NCI-H524 treated with DMSO at 0.1 percent for 48 hours (cell line): ENCODE data around the gene CD200.
"Not testable (repeated sequence)": the region's sequence is repeated elsewhere in the genome, so short reads cannot be mapped to it uniquely, and the experiment has no call there.

Experiments used
- DNase-seq: peaks from one replicate; lab custom pipeline; 2025; lab: John Stamatoyannopoulos, UW

Gene CD200

DNA sequence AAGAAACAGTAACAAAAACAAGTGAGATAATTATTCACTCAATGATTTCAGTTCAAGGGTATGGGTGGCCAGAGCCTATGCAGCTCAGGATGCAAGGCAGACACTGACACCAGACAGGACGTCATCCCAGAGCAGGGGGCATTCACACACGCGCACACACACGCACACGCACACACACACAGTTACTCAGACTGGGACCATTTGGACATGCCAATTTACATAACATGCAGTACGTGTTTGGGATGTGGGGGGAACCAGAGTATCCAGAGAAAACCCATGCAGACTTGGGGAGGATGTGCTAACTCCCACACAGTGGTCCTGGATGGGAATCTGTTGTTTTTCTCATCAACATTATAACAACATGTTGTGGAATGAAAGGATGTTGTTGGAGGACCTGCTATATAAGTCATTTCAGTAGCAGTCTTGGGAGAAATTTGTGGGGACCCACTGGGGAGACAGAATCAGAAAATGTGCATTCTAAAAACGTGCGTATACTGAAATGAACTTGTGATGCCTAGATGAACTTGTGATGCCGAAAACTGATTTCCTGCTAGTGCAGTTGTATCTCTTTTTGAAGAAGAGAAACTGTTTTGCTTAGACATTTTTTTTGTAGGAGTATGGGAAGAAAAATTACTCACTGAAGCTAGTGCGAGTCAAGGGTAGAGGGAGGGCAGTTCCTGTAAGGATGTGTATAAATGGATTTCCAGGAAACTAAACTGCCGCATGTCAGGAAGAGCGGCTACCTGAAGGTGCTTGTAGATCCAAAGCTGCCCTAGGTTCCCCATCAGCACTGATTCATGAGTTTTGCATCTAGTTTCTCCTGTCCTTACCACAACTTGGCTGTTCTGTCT lies 25.2 kb downstream of the CD200 start:
- DNase-seq: no peak

GRCh38 chr3:112360561-112360960 lies 27.6 kb downstream of the CD200 start:
- DNase-seq: no peak

GRCh38 chr3:112362221-112362620 lies 29.3 kb downstream of the CD200 start:
- DNase-seq: no peak

- no peak for DNase-seq
These were observed 31.3 kb downstream of the CD200 start for GRCh38 chr3:112364291-112364690.

GRCh38 chr3:112365035-112365434 lies 32.1 kb downstream of the CD200 start:
- DNase-seq: no peak

DNA sequence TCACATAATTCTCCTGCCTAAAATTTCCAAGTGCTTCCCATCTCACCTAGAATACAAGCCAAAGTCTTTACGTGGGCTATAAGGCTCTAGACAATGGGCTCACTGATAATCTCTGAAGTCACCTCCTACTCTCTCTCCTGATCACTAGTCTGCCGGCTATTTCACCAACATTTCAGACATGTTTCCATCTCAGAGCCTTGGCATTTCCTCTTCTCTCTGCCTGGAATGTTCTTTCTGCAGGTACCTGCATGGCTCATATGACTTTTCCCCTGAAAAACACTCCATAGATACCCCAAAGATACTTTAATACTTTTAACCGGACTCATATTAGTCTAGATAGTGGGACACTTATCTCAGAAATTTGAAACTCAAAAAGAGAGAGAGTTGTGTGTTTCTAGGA lies 32.7 kb downstream of the CD200 start:
- DNase-seq: no peak

DNA sequence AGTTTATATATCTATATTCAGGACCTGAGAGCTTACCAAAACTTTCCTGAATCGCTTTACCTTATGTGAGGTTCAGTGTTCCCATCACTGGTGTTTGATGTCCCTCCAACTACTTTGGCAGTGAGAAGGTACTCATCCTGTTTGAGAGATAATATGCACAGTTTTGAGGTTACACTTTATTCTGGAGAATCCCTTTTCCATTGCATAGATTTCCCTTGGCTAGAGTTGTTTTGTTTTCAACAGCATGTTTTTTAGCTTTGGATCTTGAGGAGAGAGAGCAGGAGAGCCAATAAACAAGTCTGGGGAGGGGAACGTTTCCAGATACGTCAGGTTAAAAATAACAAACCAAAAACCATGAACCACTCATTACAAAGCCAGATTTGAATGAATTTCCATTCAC lies 33.6 kb downstream of the CD200 start:
- DNase-seq: no peak

DNA sequence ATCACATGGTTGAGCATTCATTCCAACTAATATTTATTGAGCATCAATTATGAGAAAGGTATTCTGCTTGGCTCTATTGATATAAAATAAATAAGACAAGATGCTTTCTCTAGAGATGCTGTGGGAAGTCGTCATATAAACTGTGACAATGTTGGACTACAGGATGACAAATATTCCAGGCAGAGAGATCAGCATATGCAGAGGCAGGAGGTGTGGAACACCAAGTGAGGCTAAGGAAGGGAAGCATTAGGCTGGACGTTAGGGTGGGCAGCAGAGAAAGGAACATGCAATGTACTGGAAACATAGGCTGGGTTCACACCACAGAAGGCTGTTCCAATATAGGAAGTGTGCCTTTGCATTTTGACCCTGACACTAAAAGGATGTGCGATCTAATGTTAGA lies 38.6 kb downstream of the CD200 start:
- no peak for DNase-seq

GRCh38 chr3:112372396-112372795 lies 39.4 kb downstream of the CD200 start:
- no peak for DNase-seq

- DNase-seq: no peak
These were observed 40.5 kb downstream of the CD200 start for GRCh38 chr3:112373476-112373875.

GRCh38 chr3:112373924-112374323 lies 41.0 kb downstream of the CD200 start:
- no peak for DNase-seq

DNA sequence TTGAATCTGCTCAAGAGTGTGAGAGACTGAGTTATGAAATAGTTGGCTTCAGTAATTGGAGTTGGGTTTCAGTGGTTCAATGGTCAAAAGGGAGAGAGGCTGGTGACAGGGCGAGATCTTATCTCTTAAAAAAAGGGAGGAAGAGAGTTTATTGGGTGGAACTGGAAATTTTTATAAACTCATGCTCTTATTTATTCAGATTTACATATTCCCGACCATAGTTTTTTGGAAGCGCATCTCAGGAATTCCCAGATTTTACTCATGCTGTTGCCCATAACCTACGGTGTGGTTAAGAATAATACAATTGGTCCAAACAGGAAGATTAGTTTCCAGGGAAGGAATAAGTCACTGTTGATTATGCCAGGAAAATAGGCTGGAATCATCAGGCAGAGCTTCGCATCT lies 41.4 kb downstream of the CD200 start:
- DNase-seq: no peak

DNA sequence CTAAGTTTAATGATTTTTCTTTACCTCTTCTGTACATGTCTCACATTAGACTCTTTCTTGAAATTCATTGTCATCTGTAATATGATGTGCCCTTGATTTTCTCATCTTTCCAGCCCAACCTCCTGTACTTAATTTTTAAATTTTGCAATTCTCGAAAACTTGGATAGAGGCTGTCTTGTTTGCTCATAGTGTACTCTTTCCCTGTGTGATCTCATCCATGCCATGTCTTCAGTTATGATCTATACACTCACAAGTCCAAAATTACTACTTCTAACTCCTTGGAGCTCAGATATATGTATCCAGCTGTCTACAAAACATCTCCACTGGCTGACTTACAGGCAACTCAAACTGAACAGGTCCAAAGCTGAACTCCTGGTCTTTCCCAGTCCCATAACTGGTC lies 42.2 kb downstream of the CD200 start:
- no peak for DNase-seq

DNA sequence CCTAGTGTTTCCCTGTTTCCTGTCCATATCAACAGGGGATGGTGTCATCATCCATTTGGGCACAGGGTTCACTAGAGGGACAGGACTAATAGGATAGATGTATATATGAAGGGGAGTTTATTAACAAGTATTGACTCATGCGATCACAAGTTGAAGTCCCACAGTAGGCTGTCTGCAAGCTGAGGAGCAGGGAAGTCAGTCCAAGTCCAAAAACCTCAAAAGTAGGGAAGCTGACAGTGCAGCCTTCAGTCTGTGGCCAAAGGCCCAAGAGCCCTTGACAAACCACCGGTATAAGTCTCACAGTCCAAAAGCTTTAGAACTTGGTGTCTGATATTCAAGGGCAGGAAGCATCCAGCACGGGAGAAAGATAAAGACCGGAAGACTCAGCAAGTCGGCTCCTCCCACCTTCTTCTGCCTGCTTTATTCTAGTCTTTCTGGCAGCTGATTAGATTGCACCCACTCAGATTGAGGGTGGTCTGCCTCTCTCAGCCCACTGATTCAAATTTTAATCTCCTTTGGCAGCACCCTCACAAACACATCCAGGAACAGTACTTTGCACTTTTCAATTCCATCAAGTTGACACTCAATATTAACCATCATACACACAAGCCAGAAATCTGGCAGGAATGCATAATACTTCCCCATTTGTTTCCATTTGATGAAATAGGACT lies 43.4 kb downstream of the CD200 start:
- DNase-seq: no peak

- no peak for DNase-seq
These were observed 44.0 kb downstream of the CD200 start for GRCh38 chr3:112376992-112377391.

- DNase-seq: no peak
These were observed 44.7 kb downstream of the CD200 start for GRCh38 chr3:112377568-112378071.

DNA sequence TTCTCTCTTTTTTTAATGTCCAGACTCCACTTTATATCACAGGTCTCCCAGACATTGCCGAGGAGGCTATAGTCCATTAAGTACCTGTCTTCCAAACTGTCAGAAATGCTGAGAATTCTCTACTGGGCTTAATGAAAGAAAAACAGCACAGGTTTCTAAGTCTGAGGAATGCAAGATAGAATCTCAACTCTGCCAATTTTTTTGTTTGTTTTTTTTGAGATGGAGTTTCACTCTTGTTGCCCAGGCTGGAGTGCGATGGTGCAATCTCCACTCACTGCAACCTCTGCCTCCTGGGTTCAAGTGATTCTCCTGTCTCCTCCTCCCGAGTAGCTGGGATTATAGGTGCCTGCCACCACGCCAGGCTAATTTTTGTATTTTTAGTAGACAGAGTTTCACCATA lies 45.4 kb downstream of the CD200 start:
- DNase-seq: not testable (repeated sequence)

DNA sequence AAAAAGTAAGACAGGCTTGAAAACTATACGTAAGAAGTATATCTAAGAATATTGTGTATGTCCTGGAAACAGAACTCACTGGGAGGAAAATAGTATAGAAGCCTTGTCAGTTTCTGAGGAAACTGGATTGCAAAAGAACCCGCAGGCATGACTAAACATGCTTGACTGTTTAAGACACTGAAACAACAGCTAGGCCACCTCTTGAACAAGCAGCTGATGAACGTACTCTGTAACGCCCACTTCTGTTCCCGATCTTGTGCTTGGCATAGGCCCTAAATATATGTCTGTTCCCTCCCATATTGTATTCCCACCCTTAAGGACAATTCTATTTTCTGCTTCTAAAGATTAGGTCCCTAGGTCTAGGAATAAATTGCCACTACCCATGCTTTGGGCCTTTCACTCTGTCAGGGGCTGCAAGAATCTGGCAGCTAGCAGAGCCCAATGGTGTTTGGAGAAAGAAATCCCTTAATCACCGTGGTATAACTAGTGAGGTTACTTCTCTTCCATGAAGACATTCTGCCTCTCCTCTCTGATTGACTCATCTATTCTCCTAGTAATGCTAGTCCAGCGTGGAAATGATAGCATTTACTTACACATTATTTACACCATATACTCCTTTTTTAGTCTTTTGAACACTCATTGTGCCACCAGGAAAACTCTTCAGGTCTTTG lies 46.2 kb downstream of the CD200 start:
- no peak for DNase-seq

- DNase-seq: no peak
These were observed 49.0 kb downstream of the CD200 start for GRCh38 chr3:112381673-112382542.

- DNase-seq: no peak
These were observed 49.7 kb downstream of the CD200 start for GRCh38 chr3:112382543-112383160.

GRCh38 chr3:112384769-112385168 lies 51.8 kb downstream of the CD200 start:
- no peak for DNase-seq
